BJ (cell line): ENCODE data around the gene FMO2. TPM values are rescaled to one million over a fixed set of nuclear protein-coding genes. Genes with fewer than 3 reads are reported as not detected.
A peak's percentile ranks its signal among the peaks of the same experiment; 100 is the strongest.
"Not testable (repeated sequence)": the region's sequence is repeated elsewhere in the genome, so short reads cannot be mapped to it uniquely, and the experiment has no call there.

Experiments used
- CTCF ChIA-PET: fragments of 350-600 bp; formaldehyde crosslinking; extraction: SDS; loops from one replicate; lab custom pipeline; 2021; ENCODE audit warnings: antibody characterized with exemption, inconsistent platforms; lab: Yijun Ruan, JAX
- POLR2A ChIA-PET: fragments of 300-600 bp; sonication (Branson Sonifier 250); formaldehyde crosslinking; extraction: SDS; loops from one replicate; lab custom pipeline; 2021; ENCODE audit warnings: antibody characterized with exemption; lab: Charles Lee
- DNase-seq: peaks from one replicate; pipeline ENCODE4 v3.0.0-alpha.2; 2011; ENCODE audit warnings: low read depth
- H3K27me3 ChIP-seq: 2 replicates; pipeline ENCODE4 v1.6.0; 2011; ENCODE audit warnings: low read length; ENCODE audit not compliant: control insufficient read depth, insufficient read depth
- H3K36me3 ChIP-seq: 2 replicates; pipeline ENCODE4 v1.5.1; 2011; ENCODE audit warnings: low read length; ENCODE audit not compliant: control insufficient read depth, insufficient read depth
- H3K4me3 ChIP-seq: 2 replicates; pipeline ENCODE4 v1.5.1; 2011; ENCODE audit warnings: low read depth, mild to moderate bottlenecking, control low read depth, low read length
- polyA plus RNA-seq: library from polyadenylated mRNA; depleted of rRNA; stranded (reverse); fragments of >200 nt; gene quantifications from 2 replicates; pipeline ENCODE4 v1.2.3, GENCODE V29; 2011
- TF ChIP-seq, protein P1 (sequence below): IDR thresholded peaks from 2 replicates; pipeline ENCODE4 v1.5.1; 2011; ENCODE audit warnings: low read depth, mild to moderate bottlenecking, control low read depth, inconsistent platforms, low read length, moderate library complexity; ENCODE audit not compliant: insufficient read depth

FMO2 gene
- polyA plus RNA-seq, 1 experiment: 0.17 TPM

- Histone ChIP-seq H3K4me3 (no peak overlapping the region; the same call in 1 of the 2 replicates), H3K36me3 (no peaks in the 10 kb centered on the region), H3K27me3 (no peaks in the 10 kb centered on the region)
- DNase-seq: no peak
- TF ChIP-seq, protein P1, sequence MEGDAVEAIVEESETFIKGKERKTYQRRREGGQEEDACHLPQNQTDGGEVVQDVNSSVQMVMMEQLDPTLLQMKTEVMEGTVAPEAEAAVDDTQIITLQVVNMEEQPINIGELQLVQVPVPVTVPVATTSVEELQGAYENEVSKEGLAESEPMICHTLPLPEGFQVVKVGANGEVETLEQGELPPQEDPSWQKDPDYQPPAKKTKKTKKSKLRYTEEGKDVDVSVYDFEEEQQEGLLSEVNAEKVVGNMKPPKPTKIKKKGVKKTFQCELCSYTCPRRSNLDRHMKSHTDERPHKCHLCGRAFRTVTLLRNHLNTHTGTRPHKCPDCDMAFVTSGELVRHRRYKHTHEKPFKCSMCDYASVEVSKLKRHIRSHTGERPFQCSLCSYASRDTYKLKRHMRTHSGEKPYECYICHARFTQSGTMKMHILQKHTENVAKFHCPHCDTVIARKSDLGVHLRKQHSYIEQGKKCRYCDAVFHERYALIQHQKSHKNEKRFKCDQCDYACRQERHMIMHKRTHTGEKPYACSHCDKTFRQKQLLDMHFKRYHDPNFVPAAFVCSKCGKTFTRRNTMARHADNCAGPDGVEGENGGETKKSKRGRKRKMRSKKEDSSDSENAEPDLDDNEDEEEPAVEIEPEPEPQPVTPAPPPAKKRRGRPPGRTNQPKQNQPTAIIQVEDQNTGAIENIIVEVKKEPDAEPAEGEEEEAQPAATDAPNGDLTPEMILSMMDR: peak; percentile 5; the same call in 1 of the 2 replicates
- ChIA-PET CTCF (interaction anchor here (1.2 kb wide), 1 partner anchor 93 kb away, joined by 6 read pairs; the partner anchor contains the start of gene FMO4), POLR2A (interaction anchor here (0.6 to 0.7 kb wide), 2 partner anchors 37 to 1724 kb away, joined by 3 to 4 read pairs; no protein-coding TSS in a partner anchor)
Observed at GRCh38 chr1:171220581-171221054, 35.5 kb downstream of the FMO2 start.

DNA sequence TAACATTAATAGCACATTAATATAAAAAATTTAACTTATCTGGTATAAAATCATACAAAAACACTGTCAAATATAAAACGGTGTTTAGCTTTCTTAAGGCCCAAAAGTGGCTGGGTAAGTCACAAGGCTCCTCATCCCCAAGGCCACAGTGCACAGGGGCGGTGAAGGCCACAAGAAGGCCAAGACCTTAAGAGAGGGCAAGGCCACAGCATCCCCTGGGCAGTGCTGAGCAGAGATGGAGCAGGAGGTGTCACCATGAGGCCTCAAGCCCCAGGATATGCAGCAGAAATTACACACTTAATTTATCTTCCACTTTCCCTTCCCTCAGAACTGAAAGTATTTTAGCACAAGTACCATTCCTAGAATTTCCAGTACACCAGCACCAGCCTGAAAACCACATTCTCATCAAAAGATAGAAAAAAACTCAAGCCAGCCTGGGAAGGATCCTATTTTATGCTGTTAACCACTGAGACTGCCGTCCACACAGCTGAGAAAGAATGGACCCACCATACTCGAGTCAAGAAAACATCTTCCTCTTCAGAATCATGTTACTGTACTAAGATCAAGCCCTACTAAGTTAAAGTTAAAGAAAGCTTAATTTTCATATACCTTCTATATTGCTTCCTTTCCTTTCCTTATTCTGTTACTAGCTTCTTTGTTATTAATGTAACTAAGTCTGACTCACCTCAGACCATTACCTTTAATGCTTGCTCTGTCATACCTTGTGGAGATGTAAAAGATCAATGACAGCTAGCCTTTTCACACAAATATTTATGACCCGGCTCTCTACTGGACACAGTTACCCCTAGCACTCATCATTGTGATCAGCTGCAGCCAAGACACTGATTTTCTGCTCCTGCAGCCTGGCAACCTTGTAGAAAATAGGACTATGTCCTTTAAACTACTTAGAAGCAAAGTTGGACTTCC, 36.8 kb downstream of the FMO2 start:
- Histone ChIP-seq H3K36me3 (no peaks in the 10 kb centered on the region), H3K27me3 (no peaks in the 10 kb centered on the region), H3K4me3 (no peak overlapping the region)
- ChIA-PET POLR2A (interaction anchor here (0.6 to 1.7 kb wide), 2 partner anchors 73 to 92 kb away, joined by 8 to 11 read pairs; partner anchors contain the start of gene FMO4), CTCF (interaction anchor here (1.0 to 3.2 kb wide), 11 partner anchors 24 to 140 kb away, joined by 3 to 12 read pairs (median 4); partner anchors contain the start of gene FMO4)
- DNase-seq: no peak
- TF ChIP-seq, protein P1: no peak

- TF ChIP-seq, protein P1: no peak
- no peak for DNase-seq
- Histone ChIP-seq H3K36me3 (no peaks in the 10 kb centered on the region), H3K4me3 (no peak overlapping the region), H3K27me3 (no peaks in the 10 kb centered on the region)
- ChIA-PET POLR2A (interaction anchor here (0.6 to 1.7 kb wide), 3 partner anchors 73 to 142 kb away, joined by 3 to 8 read pairs (median 5); partner anchors contain the start of gene FMO4), CTCF (interaction anchor here (0.6 to 3.2 kb wide), 10 partner anchors 23 to 256 kb away, joined by 3 to 12 read pairs (median 4); partner anchors contain the start of gene FMO4)
Observed at GRCh38 chr1:171222936-171223335, 37.8 kb downstream of the FMO2 start.

- DNase-seq, POLR2A ChIA-PET, H3K36me3 ChIP-seq, H3K4me3 ChIP-seq, H3K27me3 ChIP-seq: not testable (repeated sequence)
- CTCF ChIA-PET: interaction anchor here (3.2 kb wide), 1 partner anchor 21 kb away, joined by 7 read pairs; no protein-coding TSS in a partner anchor
Observed at GRCh38 chr1:171224257-171224656, 39.2 kb downstream of the FMO2 start.

- Histone ChIP-seq H3K4me3 (no peak overlapping the region), H3K36me3 (no peaks in the 10 kb centered on the region), H3K27me3 (no peaks in the 10 kb centered on the region)
- TF ChIP-seq, protein P1: peak; percentile 77
- POLR2A ChIA-PET: interaction anchor here (0.8 to 1.0 kb wide), 2 partner anchors 146 to 1228 kb away, joined by 3 read pairs; no protein-coding TSS in a partner anchor
- no peak for DNase-seq
- CTCF ChIA-PET: interaction anchor here (0.6 to 4.7 kb wide), 44 partner anchors 9 to 300 kb away, joined by 3 to 53 read pairs (median 5); partner anchors contain the start of genes FMO1, FMO3, FMO4 and MROH9
Observed at GRCh38 chr1:171226747-171227370, 41.8 kb downstream of the FMO2 start.
